HepG2 (cell line): ENCODE results near the gene CDK2AP2. TPM values are rescaled to one million over a fixed set of nuclear protein-coding genes. Genes with fewer than 3 reads are reported as not detected.

ENCODE experiments used
- ATAC-seq: fragments of 200-7000 bp; cut with Tn5 transposase; 3 replicates; pipeline ENCODE4 v1.9.1; 2020; ENCODE audit warnings: mild to moderate bottlenecking, moderate library complexity
- BruUV-seq: library from RNA; stranded (reverse); fragments of 400-500 nt; replicated peaks from 2 replicates; lab custom pipeline; 2021; lab: Mats Ljungman, UMichigan
- CTCF ChIA-PET: fragments of 300-600 bp; formaldehyde crosslinking; extraction: SDS; loops from one replicate; lab custom pipeline; 2021; ENCODE audit warnings: low total read pairs, inconsistent platforms, low intra/inter-chr PET ratio; lab: Yijun Ruan, JAX
- POLR2A ChIA-PET: fragments of 350-600 bp; sonication (Branson Sonifier 250); formaldehyde crosslinking; loops from one replicate; lab custom pipeline; 2020; ENCODE audit warnings: antibody characterized with exemption, inconsistent platforms; lab: Yijun Ruan, JAX
- DNase-seq: peaks from one replicate; pipeline ENCODE4 v3.0.0-alpha.2; 2015; ENCODE audit warnings: low spot score
- FAIRE-seq: peaks from 3 replicates; lab custom pipeline; 2011; peaks lifted over from hg19 to GRCh38; lab: Jason Lieb, UNC
- H2AFZ ChIP-seq: one replicate; pipeline ENCODE4 v1.6.1; 2011; ENCODE audit warnings: low read length, inconsistent platforms
- H3K27ac ChIP-seq: fragments of 300-600 bp; 3 replicates; pipeline ENCODE4 v1.8.0; 2011; ENCODE audit warnings: mixed run types, mild to moderate bottlenecking, mixed read lengths, low read length, inconsistent platforms; ENCODE audit not compliant: insufficient read depth; ENCODE audit errors: extremely low read length
- H3K27me3 ChIP-seq, 2 experiments: fragments of 200-600 bp in 1 of 2; 2 replicates in 1 of 2; 3 replicates in 1 of 2; pipeline versions ENCODE4 v1.6.0 to v1.8.0; 2011; ENCODE audit warnings: low read length in 2 of 2, mild to moderate bottlenecking in 2 of 2, moderate library complexity in 2 of 2, inconsistent platforms in 1 of 2; ENCODE audit not compliant: insufficient read depth in 2 of 2, control insufficient read depth in 1 of 2
- H3K36me3 ChIP-seq, 2 experiments: fragments of 200-600 bp in 1 of 2; replicated peaks in 1 of 2; 2 replicates in 1 of 2; 3 replicates in 1 of 2; pipeline versions ENCODE4 v1.5.1 to v1.8.0; 2011; ENCODE audit warnings: low read length in 2 of 2, inconsistent platforms in 1 of 2; ENCODE audit not compliant: insufficient read depth in 2 of 2, control insufficient read depth in 1 of 2
- H3K4me1 ChIP-seq: 2 replicates; pipeline ENCODE4 v1.5.1; 2012; ENCODE audit warnings: low read length, inconsistent platforms; ENCODE audit not compliant: insufficient read depth
- H3K4me2 ChIP-seq: 2 replicates; pipeline ENCODE4 v1.6.0; 2011; ENCODE audit warnings: low read depth, low read length, inconsistent platforms
- H3K4me3 ChIP-seq, 3 experiments: fragments of 200-600 bp in 1 of 3; sonication (generic), shearing (Covaris generic) in 1 of 3; replicated peaks in 1 of 3; 2 replicates each; pipeline ENCODE4 v1.5.1; 2011 to 2016; ENCODE audit warnings: low read length in 3 of 3, inconsistent platforms in 2 of 3, low read depth in 2 of 3, mild to moderate bottlenecking in 2 of 3, control low read depth in 1 of 3, mixed read lengths in 1 of 3; ENCODE audit not compliant: insufficient read depth in 1 of 3
- H3K79me2 ChIP-seq: one replicate; pipeline ENCODE4 v1.6.1; 2011; ENCODE audit warnings: low read length, inconsistent platforms; ENCODE audit not compliant: insufficient read depth
- H3K9ac ChIP-seq: 2 replicates; pipeline ENCODE4 v1.6.0; 2011; ENCODE audit warnings: mild to moderate bottlenecking, low read depth, low read length, inconsistent platforms; ENCODE audit not compliant: insufficient read depth
- H3K9me3 ChIP-seq: 2 replicates; pipeline ENCODE4 v1.5.1; 2012; ENCODE audit warnings: mild to moderate bottlenecking, low read length
- H4K20me1 ChIP-seq: 2 replicates; pipeline ENCODE4 v1.6.0; 2011; ENCODE audit warnings: inconsistent platforms, mild to moderate bottlenecking, low read length, moderate library complexity; ENCODE audit not compliant: insufficient read depth
- BRCA1 ChIP-seq: sonication (generic); formaldehyde crosslinking; IDR thresholded peaks from 2 replicates; pipeline ENCODE4 v1.4.0; 2020; ENCODE audit warnings: missing genetic modification reagents
- FOXO1 ChIP-seq: sonication (generic); formaldehyde crosslinking; IDR thresholded peaks from 2 replicates; pipeline ENCODE4 v1.4.0; 2020; ENCODE audit warnings: missing genetic modification reagents
- GPN1 ChIP-seq: sonication (generic); formaldehyde crosslinking; IDR thresholded peaks from 2 replicates; pipeline ENCODE4 v1.5.1; 2020; ENCODE audit warnings: missing genetic modification reagents, borderline replicate concordance
- JUNB ChIP-seq: sonication (generic); formaldehyde crosslinking; IDR thresholded peaks from 2 replicates; pipeline ENCODE4 v1.8.0; 2022; ENCODE audit warnings: missing genetic modification reagents, mild to moderate bottlenecking, borderline replicate concordance
- KDM2A ChIP-seq: sonication (generic); formaldehyde crosslinking; IDR thresholded peaks from 2 replicates; pipeline ENCODE4 v1.4.0; 2020; ENCODE audit warnings: low read depth, missing genetic modification reagents, borderline replicate concordance
- NFAT5 ChIP-seq: sonication (generic); formaldehyde crosslinking; IDR thresholded peaks from 2 replicates; pipeline ENCODE4 v1.4.0; 2020; ENCODE audit warnings: missing genetic modification reagents
- NFE2L1 ChIP-seq: sonication (generic); formaldehyde crosslinking; IDR thresholded peaks from 2 replicates; pipeline ENCODE4 v1.4.0; 2020; ENCODE audit warnings: missing genetic modification reagents, mild to moderate bottlenecking, borderline replicate concordance
- PLRG1 ChIP-seq: fragments of 450-650 bp; conservative IDR thresholded peaks from 2 replicates; pipeline ENCODE4 v1.6.1; 2016
- PRPF4 ChIP-seq: fragments of 200-400 bp; formaldehyde crosslinking; IDR thresholded peaks from 2 replicates; pipeline ENCODE4 v1.6.1; 2016; ENCODE audit warnings: low read length, low read depth; ENCODE audit not compliant: poor library complexity, severe bottlenecking
- TCF7 ChIP-seq: sonication (generic); IDR thresholded peaks from 2 replicates; pipeline ENCODE4 v1.6.1; 2016; ENCODE audit warnings: antibody characterized with exemption, low read depth
- ZNF572 ChIP-seq: sonication (generic); formaldehyde crosslinking; IDR thresholded peaks from 2 replicates; pipeline ENCODE4 v1.5.1; 2020; ENCODE audit warnings: mild to moderate bottlenecking, missing genetic modification reagents
- ZNF709 ChIP-seq: sonication (generic); formaldehyde crosslinking; IDR thresholded peaks from 2 replicates; pipeline ENCODE4 v1.5.0; 2020; ENCODE audit warnings: mild to moderate bottlenecking, missing genetic modification reagents
- WGBS: methylation state at CpG from one replicate; pipeline ENCODE4 v1.1.6; 2017; ENCODE audit warnings: low lambda C conversion rate; 5-methylcytosine and 5-hydroxymethylcytosine counted together
- in situ Hi-C: cut with HindIII; loops from 2 replicates; pipeline ENCODE4 v1.10.0; 2017; ENCODE audit warnings: low pct_unique_long_range_greater_than_20kb; ENCODE audit not compliant: extremely low pct_ligation_motif_present
- intact Hi-C: fragments of 100-400 bp; cut with micrococcal nuclease; formaldehyde crosslinking; loops from one replicate; pipeline ENCODE4 v1.10.0; 2022; ENCODE audit not compliant: unreplicated experiment
- polyA plus RNA-seq, 8 experiments: library from polyadenylated mRNA; depleted of rRNA in 3 of 8; stranded (reverse) in 7 of 8; unstranded in 1 of 8; fragments of >200 nt; fragmentation: Illumina TruSeq in 4 of 8; extraction: Trizol in 4 of 8; gene quantifications; 2 replicates each; pipeline versions ENCODE4 v1.2.1 to v1.2.3, GENCODE V29; 2011 to 2016; ENCODE audit warnings: low read depth in 4 of 8, missing spikeins in 1 of 8, mixed read lengths in 1 of 8; ENCODE audit not compliant: insufficient read depth in 1 of 8
- total RNA-seq, 5 experiments: library from RNA; depleted of rRNA; stranded (reverse); fragments of >200 nt; fragmentation: Illumina TruSeq; extraction: Trizol; gene quantifications; 2 replicates each; pipeline ENCODE4 v1.2.3, GENCODE V29; 2016; ENCODE audit warnings: low read depth in 1 of 5
- TF ChIP-seq, protein P1 (sequence below): sonication (generic); formaldehyde crosslinking; IDR thresholded peaks from 2 replicates; pipeline ENCODE4 v1.8.1; 2022; ENCODE audit warnings: low read depth, mild to moderate bottlenecking, missing genetic modification reagents
- TF ChIP-seq, protein P2 (sequence below): sonication (generic); formaldehyde crosslinking; IDR thresholded peaks from 2 replicates; pipeline ENCODE4 v1.4.0; 2020; ENCODE audit warnings: missing genetic modification reagents

CDK2AP2 gene
- total and polyA plus RNA-seq, 2 of the 13 experiments (the other 11 are each of a cell fraction or from before 2014, with no cell fraction given): 15.0 to 23.2 TPM

DNA sequence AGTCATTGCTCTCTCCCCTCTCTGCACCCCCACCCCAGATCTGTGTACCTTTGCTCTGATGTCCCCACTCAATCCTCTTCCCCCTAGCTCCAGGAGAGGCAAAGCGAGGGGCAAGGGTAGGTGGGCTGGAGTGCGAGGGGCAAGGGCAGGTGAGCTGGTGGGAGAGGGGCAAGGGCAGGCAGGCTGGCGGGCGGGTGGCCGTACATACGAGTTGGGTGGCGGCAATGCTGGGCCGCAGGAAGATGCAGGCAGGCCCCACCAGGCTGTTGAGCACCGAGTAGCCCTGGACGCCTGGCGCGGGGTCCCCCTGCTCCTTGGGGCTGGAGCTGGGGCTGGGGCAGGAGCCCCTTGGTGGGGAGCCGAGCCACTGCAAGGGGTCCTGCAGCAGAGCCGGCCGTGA, 14.4 kb upstream of the CDK2AP2 start:
- ChIA-PET CTCF (no interaction called here), POLR2A (no interaction called here)
- Histone ChIP-seq H3K27me3 (peaks cover 4 to 22% of the 10 kb centered on the region in 2 experiments; a peak in 4 of 5 replicates), H2AFZ (no peak overlapping the region), H3K4me1 (no peaks in the 10 kb centered on the region), H3K4me2 (no peak overlapping the region), H4K20me1 (no peaks in the 10 kb centered on the region), H3K27ac (no peak overlapping the region), H3K36me3 (no peaks in the 10 kb centered on the region), H3K4me3 (no peak overlapping the region), H3K79me2 (no peaks in the 10 kb centered on the region), H3K9me3 (no peaks in the 10 kb centered on the region), H3K9ac (no peak overlapping the region)
- 63% methylated on average over 7 of the region's 15 CpGs for WGBS
- in situ Hi-C loops: no loop called here
- no peak for FAIRE-seq
- no peak for DNase-seq
- no peak; the same call in 2 of the 3 replicates for ATAC-seq
- intact Hi-C loops: loop anchor here (10.0 kb wide), 1 partner anchor 558 kb away; no protein-coding TSS in a partner anchor
- BruUV-seq: no TSS peak
- TF ChIP-seq KDM2A (CRISPR knock-in tag) (no peak), NFAT5 (no peak), ZNF572 (CRISPR knock-in tag) (no peak), PRPF4 (no peak), FOXO1 (CRISPR knock-in tag) (no peak), JUNB (CRISPR knock-in tag) (no peak), ZNF709 (CRISPR knock-in tag) (no peak), NFE2L1 (CRISPR knock-in tag) (no peak), PLRG1 (no peak), GPN1 (no peak), BRCA1 (no peak), TCF7 (no peak)
- TF ChIP-seq, protein P1, sequence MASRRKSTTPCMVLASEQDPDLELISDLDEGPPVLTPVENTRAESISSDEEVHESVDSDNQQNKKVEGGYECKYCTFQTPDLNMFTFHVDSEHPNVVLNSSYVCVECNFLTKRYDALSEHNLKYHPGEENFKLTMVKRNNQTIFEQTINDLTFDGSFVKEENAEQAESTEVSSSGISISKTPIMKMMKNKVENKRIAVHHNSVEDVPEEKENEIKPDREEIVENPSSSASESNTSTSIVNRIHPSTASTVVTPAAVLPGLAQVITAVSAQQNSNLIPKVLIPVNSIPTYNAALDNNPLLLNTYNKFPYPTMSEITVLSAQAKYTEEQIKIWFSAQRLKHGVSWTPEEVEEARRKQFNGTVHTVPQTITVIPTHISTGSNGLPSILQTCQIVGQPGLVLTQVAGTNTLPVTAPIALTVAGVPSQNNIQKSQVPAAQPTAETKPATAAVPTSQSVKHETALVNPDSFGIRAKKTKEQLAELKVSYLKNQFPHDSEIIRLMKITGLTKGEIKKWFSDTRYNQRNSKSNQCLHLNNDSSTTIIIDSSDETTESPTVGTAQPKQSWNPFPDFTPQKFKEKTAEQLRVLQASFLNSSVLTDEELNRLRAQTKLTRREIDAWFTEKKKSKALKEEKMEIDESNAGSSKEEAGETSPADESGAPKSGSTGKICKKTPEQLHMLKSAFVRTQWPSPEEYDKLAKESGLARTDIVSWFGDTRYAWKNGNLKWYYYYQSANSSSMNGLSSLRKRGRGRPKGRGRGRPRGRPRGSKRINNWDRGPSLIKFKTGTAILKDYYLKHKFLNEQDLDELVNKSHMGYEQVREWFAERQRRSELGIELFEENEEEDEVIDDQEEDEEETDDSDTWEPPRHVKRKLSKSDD: no peak
- TF ChIP-seq, protein P2, sequence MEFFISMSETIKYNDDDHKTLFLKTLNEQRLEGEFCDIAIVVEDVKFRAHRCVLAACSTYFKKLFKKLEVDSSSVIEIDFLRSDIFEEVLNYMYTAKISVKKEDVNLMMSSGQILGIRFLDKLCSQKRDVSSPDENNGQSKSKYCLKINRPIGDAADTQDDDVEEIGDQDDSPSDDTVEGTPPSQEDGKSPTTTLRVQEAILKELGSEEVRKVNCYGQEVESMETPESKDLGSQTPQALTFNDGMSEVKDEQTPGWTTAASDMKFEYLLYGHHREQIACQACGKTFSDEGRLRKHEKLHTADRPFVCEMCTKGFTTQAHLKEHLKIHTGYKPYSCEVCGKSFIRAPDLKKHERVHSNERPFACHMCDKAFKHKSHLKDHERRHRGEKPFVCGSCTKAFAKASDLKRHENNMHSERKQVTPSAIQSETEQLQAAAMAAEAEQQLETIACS: no peak
